MM.1S (cell line): ENCODE data around the gene AEBP1.

ENCODE experiments used
- DNase-seq: peaks from one replicate; pipeline ENCODE4 v3.0.0-alpha.2; 2015
- H2AFZ ChIP-seq: fragments of 300-600 bp; sonication (generic); 2 replicates; pipeline ENCODE4 v1.6.0; 2016; ENCODE audit warnings: antibody characterized with exemption, low read length
- H3F3A ChIP-seq: fragments of 300-600 bp; sonication (generic); 2 replicates; pipeline ENCODE4 v1.6.1; 2016; ENCODE audit warnings: mild to moderate bottlenecking, antibody characterized with exemption, low read length, moderate library complexity, mixed read lengths; ENCODE audit not compliant: insufficient read depth
- H3K27ac ChIP-seq: fragments of 300-600 bp; sonication (generic); 2 replicates; pipeline ENCODE4 v1.5.1; 2016; ENCODE audit warnings: mild to moderate bottlenecking, low read length
- H3K27me3 ChIP-seq: fragments of 300-600 bp; sonication (generic); replicated peaks from 2 replicates; pipeline ENCODE4 v1.6.0; 2016; ENCODE audit warnings: low read length; ENCODE audit not compliant: insufficient read depth
- H3K36me3 ChIP-seq: fragments of 300-600 bp; sonication (generic); replicated peaks from 2 replicates; pipeline ENCODE4 v1.6.1; 2016; ENCODE audit warnings: mild to moderate bottlenecking, low read length, mixed read lengths; ENCODE audit not compliant: insufficient read depth
- H3K4me1 ChIP-seq: fragments of 300-600 bp; sonication (generic); 2 replicates; pipeline ENCODE4 v1.6.1; 2016; ENCODE audit warnings: low read length, mixed read lengths
- H3K4me2 ChIP-seq: fragments of 300-600 bp; sonication (generic); 2 replicates; pipeline ENCODE4 v1.6.0; 2016; ENCODE audit warnings: low read depth, low read length
- H3K4me3 ChIP-seq: fragments of 300-600 bp; sonication (generic); 2 replicates; pipeline ENCODE4 v1.5.1; 2016; ENCODE audit warnings: low read length, mixed read lengths
- H3K79me2 ChIP-seq: fragments of 300-600 bp; sonication (generic); 2 replicates; pipeline ENCODE4 v1.6.1; 2016; ENCODE audit warnings: mixed run types, low read length, mixed read lengths
- H3K9ac ChIP-seq: fragments of 300-600 bp; sonication (generic); 2 replicates; pipeline ENCODE4 v1.6.1; 2016; ENCODE audit warnings: low read length, mixed read lengths
- H3K9me2 ChIP-seq: fragments of 300-600 bp; sonication (generic); replicated peaks from 2 replicates; pipeline ENCODE4 v1.6.1; 2016; ENCODE audit warnings: mild to moderate bottlenecking, low read length, mixed read lengths; ENCODE audit not compliant: insufficient read depth
- H3K9me3 ChIP-seq: fragments of 300-600 bp; sonication (generic); replicated peaks from 2 replicates; pipeline ENCODE4 v1.6.1; 2016; ENCODE audit warnings: mild to moderate bottlenecking, low read length, mixed read lengths; ENCODE audit not compliant: insufficient read depth
- H4K20me1 ChIP-seq: fragments of 300-600 bp; sonication (generic); 2 replicates; pipeline ENCODE4 v1.6.1; 2016; ENCODE audit warnings: mild to moderate bottlenecking, low read length, moderate library complexity, mixed read lengths; ENCODE audit not compliant: insufficient read depth
- CTCF ChIP-seq: fragments of 300-600 bp; sonication (generic); IDR thresholded peaks from 2 replicates; pipeline ENCODE4 v1.5.1; 2016; ENCODE audit warnings: antibody characterized with exemption, low read length, mixed read lengths
- EZH2 ChIP-seq: fragments of 300-600 bp; sonication (generic); optimal IDR thresholded peaks from 2 replicates; pipeline ENCODE3; 2017; ENCODE audit warnings: low read depth, mild to moderate bottlenecking, antibody characterized with exemption, low read length, mixed read lengths
- EZH2phosphoT487 ChIP-seq: fragments of 300-600 bp; sonication (generic); IDR thresholded peaks from 2 replicates; pipeline ENCODE4 v1.6.1; 2018; ENCODE audit warnings: antibody characterized with exemption, low read length

The AEBP1 gene

GRCh38 chr7:44109991-44110390 lies 5.8 kb downstream of the AEBP1 start:
- Histone ChIP-seq H3K9me2 (no peaks in the 10 kb centered on the region), H4K20me1 (no peaks in the 10 kb centered on the region), H3K27me3 (peaks cover 8% of the 10 kb centered on the region), H3K4me1 (no peaks in the 10 kb centered on the region), H2AFZ (no peak overlapping the region), H3K36me3 (no peaks in the 10 kb centered on the region), H3K4me2 (no peak overlapping the region), H3K79me2 (no peaks in the 10 kb centered on the region), H3K27ac (no peak overlapping the region), H3K4me3 (no peak overlapping the region), H3K9me3 (no peaks in the 10 kb centered on the region), H3F3A (no peaks in the 10 kb centered on the region), H3K9ac (no peak overlapping the region)
- no peak for DNase-seq
- TF ChIP-seq EZH2 (no peak), CTCF (no peak), EZH2phosphoT487 (no peak)

GRCh38 chr7:44110719-44111635 lies 6.8 kb downstream of the AEBP1 start:
- Histone ChIP-seq H3K4me3 (no peak overlapping the region), H3K9me3 (no peaks in the 10 kb centered on the region), H3K79me2 (no peaks in the 10 kb centered on the region), H3K4me2 (no peak overlapping the region), H3K36me3 (no peaks in the 10 kb centered on the region), H3K27me3 (no peaks in the 10 kb centered on the region), H3K9me2 (no peaks in the 10 kb centered on the region), H3K4me1 (no peaks in the 10 kb centered on the region), H2AFZ (no peak overlapping the region), H3K9ac (no peak overlapping the region), H4K20me1 (no peaks in the 10 kb centered on the region), H3F3A (no peaks in the 10 kb centered on the region), H3K27ac (no peak overlapping the region)
- TF ChIP-seq CTCF (no peak), EZH2 (no peak), EZH2phosphoT487 (no peak)
- DNase-seq: no peak

GRCh38 chr7:44111761-44112160 lies 7.6 kb downstream of the AEBP1 start:
- Histone ChIP-seq H4K20me1 (no peaks in the 10 kb centered on the region), H3K79me2 (no peaks in the 10 kb centered on the region), H3K27me3 (no peaks in the 10 kb centered on the region), H3F3A (no peaks in the 10 kb centered on the region), H3K4me3 (no peak overlapping the region), H2AFZ (no peak overlapping the region), H3K4me2 (no peak overlapping the region), H3K9me2 (no peaks in the 10 kb centered on the region), H3K9me3 (no peaks in the 10 kb centered on the region), H3K4me1 (no peaks in the 10 kb centered on the region), H3K9ac (no peak overlapping the region), H3K36me3 (no peaks in the 10 kb centered on the region), H3K27ac (no peak overlapping the region)
- TF ChIP-seq CTCF: no peak
- no peak for TF ChIP-seq EZH2phosphoT487
- TF ChIP-seq EZH2: no peak
- no peak for DNase-seq
